Measurements from ENCODE around the gene NRCAM. TPM values are rescaled to one million over a fixed set of nuclear protein-coding genes. Genes with fewer than 3 reads are reported as not detected.

NRCAM gene
- total and polyA plus RNA-seq, 2 of the 8 experiments (the other 6 are each of a cell fraction or from before 2014, with no cell fraction given), result 2.7 to 3.8 TPM

DNA sequence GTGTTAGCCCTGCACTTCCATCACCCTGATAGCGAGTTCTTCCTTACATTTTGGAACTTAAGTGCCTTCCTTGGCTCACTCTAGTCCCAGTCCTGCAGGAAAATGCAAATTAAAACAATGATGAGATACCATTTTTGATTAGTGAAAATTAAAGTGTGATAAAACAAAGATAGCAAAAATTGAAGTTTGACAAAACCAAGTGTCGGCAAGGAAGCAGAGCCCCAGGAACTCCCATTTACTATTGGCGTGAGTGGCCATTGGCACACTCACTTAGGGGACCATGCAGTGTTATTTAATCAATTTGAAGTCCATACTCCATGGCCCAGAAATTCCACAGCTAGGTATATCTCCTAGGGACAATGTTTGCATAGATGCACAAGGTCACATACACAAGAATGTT, 354.5 kb downstream of the NRCAM start:
- Histone ChIP-seq H2AFZ (ENCODE audit: low read length) (no peak overlapping the region), H3K9ac (replicated peaks in 1 of 4; ENCODE audit: extremely low read depth in 1 of 4, low read depth in 3 of 4, low read length in 3 of 4) (no peak overlapping the region), H3K79me1 (ENCODE audit: low read depth, low read length) (no peaks in the 10 kb centered on the region), H4K5ac (ENCODE audit: insufficient read length, low read depth, low read length) (no peak overlapping the region), H2BK5ac (ENCODE audit: low read depth, low read length) (no peak overlapping the region), H3K14ac (ENCODE audit: insufficient read length) (no peak overlapping the region), H4K91ac (replicated peaks; ENCODE audit: insufficient read length, low read length) (no peak overlapping the region), H3K27ac (ENCODE audit: low read depth, low read length) (no peak overlapping the region), H4K20me1 (replicated peaks in 1 of 2; ENCODE audit: control insufficient read depth in 1 of 2, insufficient read depth in 2 of 2, low read length in 2 of 2) (no peaks in the 10 kb centered on the region), H3K4me1 (replicated peaks in 1 of 4; ENCODE audit: control insufficient read depth in 3 of 4, insufficient read depth in 4 of 4, low read length in 3 of 4) (no peaks in the 10 kb centered on the region), H2BK12ac (ENCODE audit: low read depth, low read length) (no peak overlapping the region), H3K79me2 (ENCODE audit: control insufficient read depth in 1 of 2, insufficient read depth in 2 of 2, low read length in 2 of 2) (no peaks in the 10 kb centered on the region), H3K18ac (ENCODE audit: extremely low read depth, low read length) (no peak overlapping the region), H3K56ac (replicated peaks; ENCODE audit: insufficient read length, low read depth, low read length) (no peak overlapping the region), H2AK5ac (ENCODE audit: low read depth, low read length) (no peak overlapping the region), H4K8ac (ENCODE audit: extremely low read depth, insufficient read depth, low read length) (no peak overlapping the region), H3K9me3 (ENCODE audit: insufficient read depth in 2 of 2, low read depth in 1 of 2, low read length in 1 of 2) (no peaks in the 10 kb centered on the region), H3K23me2 (ENCODE audit: low read depth, low read length) (no peaks in the 10 kb centered on the region), H3K36me3 (ENCODE audit: control insufficient read depth in 2 of 4, insufficient read depth in 4 of 4, low read length in 3 of 4) (no peaks in the 10 kb centered on the region), H2BK15ac (ENCODE audit: low read length) (no peak overlapping the region), H2BK120ac (replicated peaks; ENCODE audit: low read depth, low read length) (no peak overlapping the region), H2BK20ac (ENCODE audit: low read length) (no peak overlapping the region), H3K27me3 (replicated peaks in 1 of 4; ENCODE audit: control insufficient read depth in 3 of 4, extremely low read depth in 1 of 4, insufficient read depth in 3 of 4, low read length in 3 of 4) (no peaks in the 10 kb centered on the region), H3K4ac (replicated peaks; ENCODE audit: insufficient read length, low read depth, low read length) (no peak overlapping the region), H3K4me3 (ENCODE audit: extremely low read depth in 1 of 4, insufficient read depth in 2 of 4, low read depth in 3 of 4, low read length in 4 of 4) (no peak overlapping the region), H3K4me2 (ENCODE audit: insufficient read depth in 1 of 2, low read depth in 2 of 2, low read length in 2 of 2) (no peak overlapping the region), H3K23ac (ENCODE audit: insufficient read length) (no peak overlapping the region)
- ChIA-PET CTCF (ENCODE audit: partially characterized antibody) (interaction anchor here (3.7 kb wide), 1 partner anchor 12 kb away, joined by 21 read pairs; no protein-coding TSS in a partner anchor), POLR2A (ENCODE audit: partially characterized antibody) (no interaction called here)
- WGBS, 2 experiments (ENCODE audit: extremely low coverage in 1 of 2, insufficient coverage in 1 of 2, insufficient read length in 1 of 2, insufficient replicate concordance in 2 of 2, low coverage in 1 of 2, low lambda C conversion rate in 2 of 2, missing lambda C conversion rate in 1 of 2), result 92% methylated on average over 3 of the region's 3 CpGs; no CpG with 5 or more reads in 1 of the 2 experiments
- TF ChIP-seq ATF3 (IDR thresholded peaks at IDR 0.05; ENCODE audit: insufficient read depth, low read depth, low read length) (no peak), RFX5 (IDR thresholded peaks at IDR 0.05; ENCODE audit: borderline replicate concordance, low read depth, low read length) (no peak), BCL11A (IDR thresholded peaks at IDR 0.05; ENCODE audit: low read depth in 2 of 2, low read length in 2 of 2) (no peak), GABPA (IDR thresholded peaks at IDR 0.05; ENCODE audit: borderline replicate concordance, insufficient read depth, low read length) (no peak), RBBP5 (IDR thresholded peaks at IDR 0.05; ENCODE audit: borderline replicate concordance, low read depth, low read length) (no peak)
- FAIRE-seq, result no peak
- DNase-seq (ENCODE audit: low read depth in 1 of 2, low spot score in 2 of 2), result no peak

Measured in H1 (cell line).